HG03139 (cell line): ENCODE measurements around the gene FST.

Source experiments
- ATAC-seq: cut with Tn5 transposase; IDR thresholded peaks from one replicate; pipeline ENCODE4 v1.9.1; 2021; ENCODE audit not compliant: unreplicated experiment

Gene FST, protein sequence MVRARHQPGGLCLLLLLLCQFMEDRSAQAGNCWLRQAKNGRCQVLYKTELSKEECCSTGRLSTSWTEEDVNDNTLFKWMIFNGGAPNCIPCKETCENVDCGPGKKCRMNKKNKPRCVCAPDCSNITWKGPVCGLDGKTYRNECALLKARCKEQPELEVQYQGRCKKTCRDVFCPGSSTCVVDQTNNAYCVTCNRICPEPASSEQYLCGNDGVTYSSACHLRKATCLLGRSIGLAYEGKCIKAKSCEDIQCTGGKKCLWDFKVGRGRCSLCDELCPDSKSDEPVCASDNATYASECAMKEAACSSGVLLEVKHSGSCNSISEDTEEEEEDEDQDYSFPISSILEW

GRCh38 chr5:53480416-53481158 is at the start of gene FST:
Gene FST (plus strand): TSS chr5:53480629. CDS start chr5:53480792, 163 bp downstream.
- ATAC-seq: no peak

DNA sequence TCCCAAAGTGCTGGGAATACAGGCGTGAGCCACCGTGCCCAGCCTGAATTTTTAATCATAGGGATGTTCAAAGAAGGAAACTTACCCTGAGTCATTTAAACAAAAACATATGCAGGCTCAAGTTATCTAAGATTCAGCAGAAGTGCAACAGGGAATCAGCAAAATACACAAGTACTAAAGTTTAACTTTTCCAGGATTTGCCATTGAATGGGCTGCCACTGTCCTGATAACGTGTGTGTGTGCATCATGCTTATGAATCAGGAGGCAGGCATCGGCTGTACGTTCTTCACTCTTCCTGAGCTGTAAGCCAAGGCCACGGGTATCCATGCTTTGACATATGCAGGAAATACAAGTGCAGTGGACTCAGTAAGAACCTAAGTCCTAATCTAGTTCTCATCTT is 48.8 kb upstream of the FST start:
- ATAC-seq: no peak

- ATAC-seq: no peak
Measured at GRCh38 chr5:53433026-53433425, 47.4 kb upstream of the FST start.

DNA sequence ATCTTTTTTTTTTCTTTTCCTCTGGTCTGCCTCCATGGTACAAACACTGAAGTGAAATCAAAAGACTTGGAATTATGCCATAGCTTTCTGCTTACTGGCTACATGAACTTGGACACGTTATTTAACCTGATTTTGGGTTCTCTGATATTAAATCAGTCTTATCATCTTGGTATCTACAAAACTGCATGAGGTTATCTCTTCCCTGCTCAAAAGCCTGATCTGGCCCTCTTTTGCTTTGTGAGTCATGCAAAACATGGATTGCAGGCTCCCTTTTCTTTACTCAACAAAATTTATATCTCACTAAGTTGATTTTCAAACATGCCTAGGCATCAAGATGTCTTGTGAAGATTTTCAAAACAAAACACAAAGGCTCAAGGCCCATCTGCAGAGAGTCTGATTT is 45.9 kb upstream of the FST start:
- no peak for ATAC-seq

DNA sequence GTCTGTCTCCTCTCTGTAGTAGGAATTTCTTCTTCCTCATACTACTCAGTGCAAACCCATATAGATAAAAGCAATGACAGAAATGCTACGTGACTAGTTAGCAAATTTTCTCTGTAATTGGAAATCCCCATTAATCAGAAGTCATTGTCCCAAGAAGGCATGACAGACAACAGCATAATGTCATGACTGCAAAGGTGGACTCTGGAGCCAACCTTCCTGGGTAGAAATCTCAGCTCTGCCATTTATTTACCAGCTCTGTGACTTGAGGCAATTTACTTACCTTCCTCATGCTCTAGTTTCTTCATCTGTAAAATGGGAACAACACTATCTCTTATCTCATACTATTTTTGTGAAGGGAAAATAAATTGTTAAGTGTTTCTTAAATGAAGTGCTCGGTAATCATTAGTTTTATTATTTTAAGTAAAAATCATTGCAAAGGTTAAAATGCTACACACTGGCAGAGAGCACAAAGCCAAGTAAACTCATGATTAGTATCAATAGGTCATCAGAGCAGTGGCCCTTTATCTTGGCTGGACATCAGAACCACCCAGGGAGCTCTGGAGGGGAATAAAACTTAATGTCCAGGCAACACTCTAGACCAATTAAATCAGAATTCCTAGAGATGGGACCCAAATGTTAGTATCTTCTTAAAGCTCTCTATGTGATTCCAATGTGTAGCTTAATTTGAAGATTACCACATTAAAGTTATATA is 43.8 kb upstream of the FST start:
- no peak for ATAC-seq

DNA sequence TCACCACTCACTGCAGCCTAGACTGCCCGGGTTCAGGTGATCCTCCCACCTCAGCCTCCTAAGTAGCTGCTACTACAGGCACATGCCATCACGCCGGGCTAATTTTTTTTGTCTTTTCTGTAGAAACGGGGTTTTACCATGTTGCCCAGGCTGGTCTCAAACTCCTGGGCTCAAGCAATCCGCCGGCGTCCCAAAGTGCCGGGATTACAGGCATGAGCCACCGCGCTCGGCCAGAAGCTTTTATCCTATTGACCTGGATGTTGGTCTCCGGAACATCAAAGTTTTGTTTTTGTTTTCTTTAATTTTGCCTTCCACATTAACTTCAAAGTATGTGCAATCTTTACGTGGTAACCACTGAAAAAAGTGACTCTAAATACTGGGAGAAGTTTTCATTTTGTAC is 42.4 kb upstream of the FST start:
- ATAC-seq: no peak

DNA sequence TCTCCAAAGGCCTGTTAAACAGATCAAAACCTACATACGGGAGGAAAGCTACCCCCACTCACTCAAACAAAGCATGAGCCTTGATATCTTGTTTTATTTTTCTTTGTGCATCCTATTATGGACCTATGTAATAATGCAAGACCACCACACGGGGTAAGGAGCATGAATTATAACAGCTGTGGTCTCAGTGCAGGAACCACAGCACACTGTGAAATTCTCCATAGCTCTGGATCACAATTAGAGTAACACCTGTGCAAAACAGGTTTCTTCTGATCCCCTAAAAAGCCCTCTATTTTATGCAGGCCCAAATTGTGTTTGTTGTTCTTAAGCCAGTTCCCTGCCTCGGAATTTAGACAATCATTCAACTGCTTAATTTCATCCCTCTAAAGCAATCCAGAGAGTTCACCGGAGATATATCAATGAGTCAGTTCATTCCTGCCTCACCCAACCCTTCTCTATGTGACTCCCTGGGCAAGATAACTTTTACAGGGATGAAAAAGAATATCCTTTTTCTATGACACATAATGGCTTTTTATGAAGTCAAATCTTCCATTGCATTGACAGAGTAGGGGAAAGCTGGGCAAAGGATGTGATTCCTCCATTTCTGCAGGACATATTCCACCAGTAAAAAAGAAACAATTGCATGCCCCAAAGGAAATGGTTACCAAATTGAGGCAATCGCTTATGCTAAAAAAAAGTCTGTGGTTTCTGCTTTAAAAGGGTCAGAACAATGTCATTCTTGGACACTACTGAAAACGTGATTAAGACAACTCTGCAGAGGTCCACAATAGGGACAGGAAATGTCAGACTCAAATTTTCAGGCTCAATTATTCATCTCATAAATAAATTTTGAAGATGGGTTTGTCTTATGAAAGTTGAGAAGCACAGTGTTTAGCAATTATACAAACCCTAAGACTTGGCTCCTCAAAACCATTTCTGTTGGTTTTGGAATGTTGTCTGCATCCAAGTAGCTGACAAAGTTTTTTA is 41.6 kb upstream of the FST start:
- ATAC-seq: no peak

DNA sequence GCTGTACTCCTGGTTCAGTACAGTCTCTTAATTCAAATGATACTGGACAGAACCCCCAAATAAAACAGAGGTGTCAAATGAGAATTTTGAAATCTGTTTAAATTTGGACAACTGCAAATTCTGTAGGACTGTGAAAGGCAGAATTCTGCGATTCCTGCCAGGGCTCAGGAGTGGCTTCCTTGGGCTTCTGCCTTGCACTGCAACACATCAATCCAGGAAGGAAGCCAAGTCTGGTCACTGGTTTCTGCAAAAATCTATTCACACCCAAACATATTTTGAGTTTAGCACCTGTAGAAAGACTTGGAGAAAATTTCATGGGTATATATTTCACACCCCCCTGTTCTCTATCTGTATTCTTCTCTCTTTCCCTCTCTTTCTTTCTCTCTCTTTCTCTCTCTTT is 37.5 kb upstream of the FST start:
- ATAC-seq: no peak

- no peak for ATAC-seq
Measured at GRCh38 chr5:53445569-53445968, 34.9 kb upstream of the FST start.

DNA sequence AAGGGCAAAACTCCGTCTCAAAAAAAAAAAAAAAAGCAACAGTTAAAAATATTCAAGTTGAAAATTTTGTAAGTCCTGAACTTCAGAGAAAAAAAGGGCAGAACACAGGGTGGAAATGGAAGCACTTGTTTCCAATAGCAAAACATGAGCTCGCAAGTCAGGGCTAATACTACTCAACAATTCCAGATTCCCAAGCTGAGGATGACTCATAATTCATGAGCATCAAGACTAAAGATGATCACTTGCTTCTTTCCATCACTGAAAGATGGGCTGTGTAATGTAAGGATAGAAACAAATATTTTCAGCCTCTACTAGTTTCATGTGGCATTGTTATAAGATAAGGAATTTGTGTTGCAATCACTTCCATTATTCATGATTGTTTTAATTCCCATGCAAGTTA is 33.5 kb upstream of the FST start:
- ATAC-seq: no peak

GRCh38 chr5:53448851-53449250 is 31.6 kb upstream of the FST start:
- ATAC-seq: no peak

DNA sequence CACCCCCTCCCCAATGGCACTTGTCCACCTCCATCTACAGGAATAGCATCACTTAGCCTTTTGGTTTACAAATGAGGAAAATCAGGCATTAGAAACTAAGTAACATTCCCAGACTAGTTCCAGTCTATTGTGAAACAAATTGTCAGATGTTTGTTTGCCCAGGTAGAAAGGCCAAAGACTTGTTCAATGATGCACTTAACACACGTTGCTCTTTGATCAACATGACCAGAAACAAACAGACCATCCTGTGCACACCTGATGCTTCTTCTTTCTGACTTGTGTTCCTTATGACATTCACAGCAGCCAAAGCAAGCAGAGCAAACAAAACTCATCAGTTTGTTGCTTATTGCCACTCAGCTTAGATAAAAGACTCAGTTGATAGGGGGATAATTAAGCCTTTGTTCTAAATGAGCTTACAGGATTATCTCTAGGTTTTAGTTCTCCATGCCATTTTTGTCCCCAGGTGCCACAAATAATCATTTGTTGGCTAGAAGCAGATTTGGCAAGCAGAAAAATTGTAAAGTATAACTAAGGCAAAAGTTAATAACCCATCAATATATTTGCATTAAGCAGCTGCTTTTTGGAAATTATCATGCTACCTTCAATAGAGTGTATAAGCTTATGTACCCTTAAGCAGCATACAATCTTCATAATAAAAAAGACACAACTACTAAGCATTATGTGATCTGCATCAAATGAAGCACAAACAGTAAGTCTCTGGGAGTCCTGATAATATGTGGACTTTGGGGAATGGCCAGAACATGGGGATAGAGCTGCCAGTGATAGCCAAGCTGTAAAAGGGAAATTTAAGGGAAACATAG is 26.3 kb upstream of the FST start:
- ATAC-seq: no peak

GRCh38 chr5:53454719-53455000 is 25.8 kb upstream of the FST start:
- ATAC-seq: no peak

- ATAC-seq: no peak
Measured at GRCh38 chr5:53456366-53456765, 24.1 kb upstream of the FST start.

DNA sequence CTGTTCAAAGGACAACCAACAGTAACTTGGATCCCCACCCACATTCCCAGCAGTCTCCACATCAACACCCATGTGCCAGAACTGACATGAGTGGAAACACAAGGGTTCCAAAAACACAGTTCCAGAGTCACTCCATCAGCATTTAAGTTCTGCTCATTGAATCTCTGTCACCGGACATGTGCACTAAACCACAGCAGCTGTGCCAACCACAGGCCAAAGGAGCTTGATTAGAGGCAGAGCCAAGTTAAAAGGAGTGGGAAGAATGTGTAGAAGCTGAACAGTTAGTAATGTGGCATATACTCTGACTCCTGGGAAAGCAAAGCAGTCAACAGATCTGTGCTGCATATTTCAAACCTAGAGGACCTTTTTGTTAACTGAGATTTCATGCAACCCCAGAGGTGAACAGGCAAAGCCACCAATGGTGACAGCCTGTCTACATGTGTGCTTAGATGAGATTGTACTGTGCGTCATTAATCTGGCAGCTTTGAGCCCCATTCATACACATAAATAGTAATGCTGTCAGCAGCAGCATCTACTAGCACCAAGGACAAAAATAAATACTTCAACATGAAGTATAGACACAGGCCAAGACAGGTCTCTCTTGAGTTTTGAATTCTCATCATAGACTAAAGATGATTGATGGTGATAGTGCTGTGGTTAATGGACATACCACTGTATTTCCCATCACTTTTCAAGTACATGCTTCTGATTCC is 16.4 kb upstream of the FST start:
- no peak for ATAC-seq

DNA sequence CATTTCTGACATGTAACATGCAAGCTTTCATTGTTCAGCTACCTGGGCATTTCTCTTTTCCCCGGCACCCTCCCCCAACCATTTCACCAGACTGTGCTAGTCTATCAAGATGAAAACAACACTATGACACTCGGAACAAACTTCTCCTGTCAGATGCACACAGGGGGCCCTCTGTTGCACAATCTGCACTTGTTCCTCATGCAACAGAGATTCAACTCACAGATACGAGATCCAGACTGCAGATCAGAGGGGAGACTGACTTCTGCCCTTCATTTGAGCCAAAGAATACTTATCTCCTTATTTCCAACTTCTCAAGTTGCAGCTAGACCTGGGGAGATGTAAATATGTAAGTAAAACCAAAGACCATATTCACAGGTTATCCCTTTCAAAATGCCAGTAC is 15.7 kb upstream of the FST start:
- no peak for ATAC-seq

GRCh38 chr5:53469946-53470687 is 10.3 kb upstream of the FST start:
- no peak for ATAC-seq

- ATAC-seq: no peak
Measured at GRCh38 chr5:53472279-53472678, 8.2 kb upstream of the FST start.
